ENCODE data around the gene ERC2. TPM values are rescaled to one million over a fixed set of nuclear protein-coding genes. Genes with fewer than 3 reads are reported as not detected.

ERC2 gene
- polyA plus RNA-seq, 3 donors = 2.6 to 4.0 (median 3.7) TPM

DNA sequence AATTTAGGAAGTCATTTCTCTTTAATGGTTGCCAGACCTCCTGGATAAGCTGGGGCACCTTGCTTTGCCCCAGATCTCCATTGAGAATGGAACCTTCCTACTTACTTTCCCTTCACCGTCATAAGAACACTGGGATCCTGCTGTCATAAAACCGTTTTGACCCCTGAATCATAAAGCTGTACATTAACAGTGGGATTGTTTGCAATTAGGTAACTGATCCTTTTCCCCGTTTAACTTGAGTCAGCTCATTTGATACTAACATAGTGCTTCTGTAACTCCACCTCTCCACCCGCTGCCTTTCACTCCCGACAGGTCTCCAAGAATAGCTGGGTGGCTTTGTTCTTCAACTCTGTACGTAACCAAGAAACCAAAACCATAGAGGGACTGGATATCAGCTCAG is 673.0 kb downstream of the ERC2 start:
- no peak for DNase-seq

DNA sequence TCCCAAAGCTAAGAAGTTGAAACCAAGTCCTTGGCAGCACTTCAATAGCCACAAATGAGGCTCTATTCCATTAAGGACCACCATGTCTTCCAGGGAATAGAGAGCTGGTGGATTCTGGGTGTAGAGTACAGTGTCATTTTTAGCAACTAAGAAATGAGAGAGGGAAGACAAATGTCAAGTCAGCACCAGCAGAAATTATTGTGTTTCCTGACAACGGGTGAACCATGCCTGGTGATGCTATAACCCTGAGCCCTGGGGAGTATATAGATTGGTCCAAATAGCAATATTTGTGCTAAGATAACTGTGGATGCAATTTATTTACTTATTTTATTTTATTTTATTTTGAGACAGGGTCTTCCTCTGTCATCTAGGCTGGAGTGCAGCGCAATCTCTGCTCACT is 675.5 kb downstream of the ERC2 start:
- no peak for DNase-seq

DNA sequence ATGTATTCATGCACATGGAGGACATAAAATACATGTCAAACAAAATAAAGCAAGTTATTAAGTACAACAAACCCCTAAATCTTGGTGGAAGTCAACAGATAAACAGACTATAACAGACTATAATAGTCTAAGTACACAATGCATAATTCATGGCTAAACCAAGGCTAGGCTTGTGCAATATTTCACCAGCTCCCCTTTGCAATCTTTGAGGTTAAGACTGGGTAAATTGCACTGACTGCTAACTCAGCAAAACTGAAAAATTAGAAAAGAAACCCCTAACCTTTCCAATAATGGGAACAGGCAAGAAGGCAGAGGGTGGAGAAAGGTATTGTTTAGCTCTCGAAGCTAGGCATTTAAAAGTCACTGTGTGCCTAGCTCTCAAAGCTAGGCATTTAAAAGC is 676.3 kb downstream of the ERC2 start:
- DNase-seq = no peak

DNA sequence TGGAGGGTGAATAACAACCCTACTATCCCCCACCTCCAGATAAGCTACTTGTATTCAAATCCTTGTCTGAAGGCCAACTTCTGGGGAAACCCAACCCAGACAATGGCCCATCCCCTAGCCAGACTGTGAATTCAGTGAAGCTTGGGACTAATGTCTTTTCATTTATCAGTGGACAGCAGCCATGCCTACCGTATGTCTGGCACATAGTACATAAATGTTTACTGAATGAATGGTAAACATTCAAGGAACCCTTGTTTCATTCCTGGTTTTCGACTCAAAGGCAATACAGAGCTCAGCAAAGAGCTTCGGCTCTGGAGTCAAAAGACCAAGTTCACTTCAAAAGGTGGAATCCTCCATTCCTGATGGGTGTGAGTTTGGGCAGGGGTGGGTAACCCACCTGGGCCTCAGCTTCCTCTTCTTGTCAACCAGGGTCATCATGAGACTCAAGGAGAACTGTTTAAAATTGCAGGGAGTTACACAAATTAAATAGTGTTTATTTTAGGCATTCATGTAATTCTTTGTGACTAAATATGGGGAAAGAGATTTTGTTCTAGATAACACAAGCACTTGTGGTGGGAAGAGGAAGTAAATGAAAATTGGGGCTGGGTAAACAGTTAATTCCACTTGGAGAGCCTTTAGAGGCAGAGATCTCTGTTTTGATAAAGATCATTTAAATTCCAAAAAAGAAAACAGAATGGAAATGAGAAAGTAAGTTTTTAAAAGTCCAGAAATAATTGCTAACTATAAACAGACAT is 677.5 kb downstream of the ERC2 start:
- DNase-seq = no peak

- no peak for DNase-seq
Measured at GRCh38 chr3:55789516-55789915, 678.8 kb downstream of the ERC2 start.

- DNase-seq = no peak
Measured at GRCh38 chr3:55782807-55783206, 685.5 kb downstream of the ERC2 start.

- DNase-seq = no peak
Measured at GRCh38 chr3:55782351-55782750, 685.9 kb downstream of the ERC2 start.

- DNase-seq = no peak
Measured at GRCh38 chr3:55780913-55781312, 687.4 kb downstream of the ERC2 start.

DNA sequence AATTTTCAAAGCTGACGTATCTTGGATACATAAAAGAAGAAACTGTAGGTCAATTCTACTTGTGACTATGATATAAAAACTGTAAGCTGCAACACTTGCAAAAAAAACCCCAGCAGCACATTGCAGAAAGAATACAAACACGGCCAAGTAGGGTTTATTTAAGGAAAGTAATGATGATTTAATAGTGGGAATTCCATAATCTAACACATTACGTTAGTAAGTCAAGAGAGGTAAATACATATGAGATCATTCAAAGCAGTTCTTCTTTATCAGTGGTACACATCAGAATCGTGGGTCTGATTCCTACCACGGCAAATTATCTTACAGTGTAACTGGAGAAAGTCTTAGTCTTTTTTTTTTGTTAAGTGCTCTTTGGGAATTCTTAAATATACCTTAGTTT is 688.7 kb downstream of the ERC2 start:
- DNase-seq = no peak

DNA sequence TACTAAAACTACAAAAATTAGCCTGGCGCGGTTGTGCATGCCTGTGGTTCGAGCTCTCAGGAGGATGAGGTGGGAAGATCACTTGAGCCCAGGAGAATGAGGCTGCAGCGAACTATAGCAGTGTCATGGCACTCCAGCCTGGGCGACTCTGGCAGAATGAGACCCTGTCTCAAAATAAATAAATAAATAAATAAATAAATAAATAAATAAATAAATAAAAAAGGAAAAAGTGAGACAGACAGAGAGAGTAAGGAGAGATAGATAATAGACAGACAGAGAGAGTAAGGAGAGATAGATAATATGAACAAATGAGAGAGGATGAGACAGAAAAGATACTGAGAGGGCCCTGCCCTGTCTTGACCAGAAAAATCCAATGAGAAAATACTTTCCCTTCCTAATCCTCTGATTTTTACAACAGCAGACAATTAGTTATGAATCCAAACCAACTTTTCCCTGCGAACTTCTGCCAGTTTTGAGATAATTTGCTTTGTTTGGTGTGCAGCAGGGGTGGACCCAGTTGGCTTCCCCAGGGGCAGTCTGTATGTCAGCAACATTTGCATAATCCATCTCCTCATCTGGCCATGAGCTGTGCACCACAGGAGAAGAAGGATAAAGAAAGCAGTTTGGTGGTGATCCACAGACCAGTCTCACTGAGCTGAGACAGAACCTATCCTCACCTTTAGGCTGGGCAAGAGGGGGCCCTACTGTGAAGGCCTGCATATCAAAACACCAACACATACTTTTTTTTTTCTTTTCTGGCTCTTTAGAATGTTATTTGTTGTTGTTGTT is 692.7 kb downstream of the ERC2 start:
- no peak for DNase-seq

GRCh38 chr3:55774856-55775255 is 693.4 kb downstream of the ERC2 start:
- peak; percentile 59 for DNase-seq

- no peak for DNase-seq
Measured at GRCh38 chr3:55771503-55771902, 696.8 kb downstream of the ERC2 start.

DNA sequence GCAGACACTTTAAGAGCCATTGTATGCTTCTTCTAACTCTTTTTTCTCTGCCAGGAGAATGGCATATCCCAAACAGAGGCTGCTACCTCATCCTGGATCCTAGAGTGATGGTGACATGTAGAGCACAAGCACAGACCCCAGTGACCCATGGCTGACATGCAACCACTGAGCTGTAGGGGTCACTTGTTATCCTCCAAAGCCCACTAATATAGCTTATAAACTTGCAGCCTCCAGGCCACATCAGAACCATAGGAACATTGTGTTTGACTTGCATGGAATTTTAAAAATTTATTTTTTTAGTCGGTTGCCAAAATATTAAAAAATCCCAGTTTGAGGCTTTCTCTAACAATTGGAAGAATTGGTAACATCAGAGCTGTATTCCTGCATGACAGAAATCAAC is 698.2 kb downstream of the ERC2 start:
- no peak for DNase-seq

DNA sequence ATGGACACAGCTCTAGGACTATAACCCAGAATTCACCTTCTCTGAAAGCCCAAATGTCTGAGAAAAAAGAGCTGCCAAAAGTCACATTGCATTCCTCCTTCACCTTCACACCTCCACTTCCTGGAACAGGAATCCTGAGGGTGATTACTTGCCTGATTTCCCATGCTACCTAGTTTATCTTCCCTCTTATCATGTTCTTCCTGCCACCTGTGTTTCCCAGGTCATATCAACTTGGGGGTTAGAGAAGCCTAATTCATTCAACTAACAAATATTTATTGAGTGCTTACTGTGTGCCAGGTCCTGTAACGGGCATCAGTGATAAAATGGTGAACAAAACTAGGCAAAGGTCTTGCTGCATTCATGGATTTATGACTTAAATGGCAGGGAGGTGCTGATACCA is 701.5 kb downstream of the ERC2 start:
- DNase-seq = no peak

DNA sequence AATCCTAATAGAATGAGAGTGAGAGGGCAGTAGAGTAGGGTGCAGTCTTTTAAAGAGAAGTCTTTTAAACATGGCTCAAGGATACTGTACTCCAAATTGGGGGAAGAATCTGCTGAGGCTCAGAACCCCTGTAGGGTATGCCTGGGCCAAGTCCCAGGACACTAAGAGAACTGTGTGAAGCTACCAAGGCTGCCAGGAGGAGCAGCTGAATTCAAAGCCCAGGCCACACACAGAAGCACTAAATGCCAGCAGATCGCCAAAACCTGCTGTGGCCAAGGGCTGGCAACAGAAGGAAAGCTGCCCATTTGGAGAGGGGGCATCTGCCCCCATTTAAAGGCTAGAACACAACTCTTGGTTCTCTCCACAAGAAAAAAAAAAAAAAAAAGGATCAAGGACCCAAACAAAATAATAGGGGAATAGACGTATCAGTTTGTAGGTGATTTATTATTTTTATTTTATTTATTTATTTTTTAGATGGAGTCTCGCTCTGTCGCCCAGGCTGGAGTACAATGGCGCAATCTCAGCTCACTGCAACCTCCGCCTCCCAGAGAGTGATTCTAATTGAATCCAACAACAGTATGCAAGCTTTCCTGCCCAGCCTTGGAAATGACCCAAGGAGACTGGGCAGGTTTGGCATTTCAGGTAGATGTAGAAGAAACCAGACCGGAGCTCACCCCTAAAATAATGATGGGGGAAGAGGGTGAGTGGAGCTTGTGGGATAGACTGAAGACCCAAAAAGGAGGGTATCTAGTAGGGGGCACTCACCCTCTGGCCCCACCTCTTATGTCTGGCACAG is 702.2 kb downstream of the ERC2 start:
- no peak for DNase-seq

DNA sequence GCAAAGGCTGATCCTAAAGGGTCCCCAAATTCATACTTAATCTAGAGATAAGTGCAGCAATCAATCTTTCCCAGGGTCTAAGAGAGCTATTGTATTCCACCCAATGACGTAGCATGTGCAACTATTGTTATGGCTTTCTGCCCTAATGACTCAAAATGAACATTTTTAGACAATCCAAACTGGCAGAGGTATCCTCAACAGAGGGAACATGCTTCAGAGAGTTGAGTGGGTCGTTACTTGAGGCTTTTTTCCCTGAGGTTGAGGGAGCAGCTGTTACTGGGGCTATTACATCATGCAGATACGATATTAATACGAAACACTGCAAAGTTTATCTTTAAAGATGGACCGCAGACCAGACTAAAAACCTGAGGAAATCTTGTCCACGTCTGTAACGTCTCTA is 702.9 kb downstream of the ERC2 start:
- DNase-seq = no peak

DNA sequence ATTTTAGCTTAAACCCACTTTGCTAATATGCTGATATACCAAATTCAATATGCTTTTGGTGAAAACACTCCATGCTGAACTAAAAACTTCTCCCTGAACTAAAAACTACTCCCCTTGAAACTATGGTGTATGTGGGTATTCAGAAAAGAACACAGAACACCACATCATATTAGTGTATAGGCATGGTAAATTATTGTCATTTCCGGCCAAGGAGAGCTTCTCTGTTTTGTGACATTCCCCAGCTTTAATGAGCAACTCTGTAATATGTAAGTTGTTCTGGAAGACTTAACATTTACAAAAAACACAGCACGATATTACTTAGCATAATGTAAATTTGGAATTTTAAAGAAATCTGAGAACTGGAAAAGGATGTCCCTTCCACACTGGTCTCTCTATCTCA is 711.3 kb downstream of the ERC2 start:
- no peak for DNase-seq

DNA sequence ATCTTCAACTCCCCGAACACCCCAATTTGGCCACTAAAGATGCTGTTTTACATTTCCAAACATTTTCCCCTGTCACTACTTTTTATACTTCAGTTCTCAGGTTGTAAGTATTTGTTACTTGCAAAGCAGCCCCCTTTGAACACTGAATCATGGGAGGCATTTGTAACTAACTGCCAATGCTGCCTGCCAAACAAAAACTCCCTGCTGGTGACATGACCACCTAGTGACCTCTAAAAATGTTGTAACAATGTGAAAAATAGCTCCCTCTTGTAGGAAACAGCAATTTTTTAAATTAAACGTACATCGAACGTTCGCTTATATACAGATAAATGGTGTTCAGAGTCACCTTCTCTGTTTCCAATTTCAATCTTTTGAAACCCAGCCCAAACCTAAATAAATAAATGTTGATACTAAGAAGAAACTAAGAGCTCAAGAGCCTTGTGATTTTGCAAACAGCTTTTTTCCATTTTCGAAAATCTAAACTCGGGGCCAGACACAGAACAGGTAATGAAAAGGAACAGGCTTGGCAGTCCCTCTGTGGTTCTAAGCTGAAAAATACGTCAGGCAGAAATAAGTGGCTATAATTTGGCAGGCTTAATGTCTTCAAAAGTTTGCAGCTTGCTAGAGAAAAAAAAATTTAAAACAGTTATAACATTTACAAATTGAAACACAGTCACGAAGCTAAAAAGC is 712.6 kb downstream of the ERC2 start:
- DNase-seq = no peak

DNA sequence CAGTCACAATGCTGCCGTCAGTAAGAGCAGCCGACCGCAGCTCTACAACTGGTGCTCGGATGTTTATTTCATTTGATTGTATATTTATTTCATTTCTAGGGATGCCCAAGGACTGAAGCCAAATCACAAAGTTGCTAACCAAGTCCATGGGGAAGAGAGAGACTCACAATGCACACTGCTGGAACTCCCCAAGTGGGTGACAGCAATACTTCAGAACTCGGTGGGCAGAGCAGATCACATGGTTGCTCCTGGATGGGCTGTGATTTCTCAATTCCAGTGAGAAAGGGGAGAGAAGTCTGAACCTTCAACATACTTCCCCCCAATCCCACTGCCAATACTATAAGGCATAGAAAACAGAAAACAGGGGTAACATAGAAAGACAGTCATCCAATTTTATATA is 715.4 kb downstream of the ERC2 start:
- DNase-seq = no peak

- no peak for DNase-seq
Measured at GRCh38 chr3:55751730-55752129, 716.5 kb downstream of the ERC2 start.

DNA sequence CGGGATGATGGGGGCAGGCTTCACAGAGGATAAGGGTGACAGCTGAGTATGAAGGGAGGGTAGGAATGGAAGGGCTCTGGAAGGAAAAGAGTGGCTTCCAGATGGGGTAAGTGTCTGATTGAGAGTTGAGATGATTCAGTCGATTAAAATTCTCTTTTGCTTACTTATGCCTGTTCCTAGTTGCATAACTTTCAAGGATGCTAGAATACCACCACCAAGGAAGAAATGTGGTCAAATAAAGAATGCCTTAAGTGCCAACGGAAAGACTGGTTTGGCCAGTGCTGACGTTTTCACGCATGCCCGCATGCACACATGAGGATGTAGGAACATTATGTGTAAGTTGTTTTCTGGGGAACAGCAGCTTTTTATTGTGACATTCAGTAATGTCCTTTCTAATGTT is 717.7 kb downstream of the ERC2 start:
- DNase-seq = no peak

DNA sequence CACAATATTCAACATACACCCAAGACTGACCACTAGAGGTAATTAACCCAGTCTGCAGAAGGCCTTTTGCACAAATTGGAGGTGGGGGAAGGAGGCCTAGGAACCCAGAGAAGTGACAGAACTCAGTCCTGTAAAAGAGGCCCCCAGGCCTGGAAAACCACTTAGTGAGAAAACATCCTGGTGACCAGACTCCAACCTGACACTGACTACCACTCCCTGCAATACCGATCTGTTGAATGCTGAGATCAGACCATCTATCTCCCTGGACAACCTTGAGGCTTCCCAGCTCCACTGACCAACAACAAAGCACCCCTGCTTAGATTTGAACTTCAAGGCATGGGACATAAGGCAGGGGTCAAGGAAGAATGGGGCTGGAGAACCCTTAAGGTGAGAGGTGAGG is 719.2 kb downstream of the ERC2 start:
- no peak for DNase-seq

Measured in renal pelvis (tissue), 4 donors.